Left lobe of liver (tissue), 2 donors: Measurements from ENCODE around the gene RPIA. TPM values are rescaled to one million over a fixed set of nuclear protein-coding genes. Genes with fewer than 3 reads are reported as not detected.
"Not testable (repeated sequence)": the region's sequence is repeated elsewhere in the genome, so short reads cannot be mapped to it uniquely, and the experiment has no call there.

Experiments
- ATAC-seq: fragments of 200-7000 bp; cut with Tn5 transposase; one replicate; pipeline ENCODE4 v1.9.1; 2020; ENCODE audit warnings: mild to moderate bottlenecking, moderate library complexity
- DNase-seq: peaks from one replicate; pipeline ENCODE4 v3.0.0-alpha.2; 2020; ENCODE audit warnings: low spot score
- total RNA-seq: library from RNA; stranded (reverse); gene quantifications from one replicate; pipeline ENCODE4 v1.2.1, GENCODE V29; 2021
- donor health status: DM: no; HTN: no; CAD: no; lungs with moderate emphysema.
- donor health status: DM: no; HTN: yes; CAD: no.

RPIA gene
- total RNA-seq, 1 donor from 2014 or later: 2.9 TPM

- DNase-seq: no peak
- ATAC-seq: no peak
Measured at GRCh38 chr2:88765154-88765888, 73.8 kb downstream of the RPIA start.

GRCh38 chr2:88765889-88766481 lies 74.5 kb downstream of the RPIA start:
- DNase-seq, ATAC-seq: not testable (repeated sequence)

- no peak for DNase-seq
- no peak for ATAC-seq
Measured at GRCh38 chr2:88770016-88770415, 78.5 kb downstream of the RPIA start.

GRCh38 chr2:88773233-88774028 lies 82.0 kb downstream of the RPIA start:
- ATAC-seq, DNase-seq: not testable (repeated sequence)

GRCh38 chr2:88789213-88789612 lies 97.7 kb downstream of the RPIA start:
- DNase-seq, ATAC-seq: not testable (repeated sequence)

- not testable (repeated sequence) for DNase-seq, ATAC-seq
Measured at GRCh38 chr2:88795932-88796331, 104.5 kb downstream of the RPIA start.

- not testable (repeated sequence) for ATAC-seq, DNase-seq
Measured at GRCh38 chr2:88796523-88796922, 105.0 kb downstream of the RPIA start.

- not testable (repeated sequence) for ATAC-seq, DNase-seq
Measured at GRCh38 chr2:88797164-88797563, 105.7 kb downstream of the RPIA start.

Other genes starting within 250 kb of the RPIA start
- not detected for gene FOXI3, start 239.0 kb upstream of the RPIA start, total RNA-seq
- gene EIF2AK3, start 64.2 kb upstream of the RPIA start, total RNA-seq: 11.8 TPM